Measurements from ENCODE around the gene VPS26C.
A peak's percentile ranks its signal among the peaks of the same experiment; 100 is the strongest.

GRCh38 chr21:37220981-37221664 is 46.0 kb downstream of the VPS26C start:
- peak; percentile 80 for TF ChIP-seq POLR2A (IDR thresholded peaks at IDR 0.05; ENCODE audit: low read depth, low read length)
- no peak for TF ChIP-seq TAF1 (IDR thresholded peaks at IDR 0.05; ENCODE audit: borderline replicate concordance, low read depth, low read length)
- TF ChIP-seq POLR2AphosphoS5 (IDR thresholded peaks at IDR 0.05; ENCODE audit: low read depth, low read length) = peak; percentile 77; the same call in 1 of the 2 replicates

Measured in GM12892 (cell line).